ENCODE measurements around the gene SRSF5. TPM values are rescaled to one million over a fixed set of nuclear protein-coding genes. Genes with fewer than 3 reads are reported as not detected.

The SRSF5 gene
- total RNA-seq, 2 experiments from 2014 or later = 1,437 to 1,479 TPM

GRCh38 chr14:69818758-69819191 is 51.8 kb downstream of the SRSF5 start:
- POLR2A ChIA-PET = interaction anchor here (1.2 kb wide), 1 partner anchor 52 kb away, joined by 3 read pairs; no protein-coding TSS in a partner anchor
- H3K4me1 Mint-ChIP-seq (ENCODE audit: low read depth) = peaks cover 6% of the 10 kb centered on the region
- ATAC-seq (ENCODE audit: poor library complexity) = peak; percentile 77
- CTCF ChIA-PET = interaction anchor here (0.7 to 1.2 kb wide), 6 partner anchors 11 to 213 kb away, joined by 3 to 10 read pairs (median 3); no protein-coding TSS in a partner anchor
- Histone ChIP-seq H3K27me3 (ENCODE audit: control insufficient read depth in 1 of 2, insufficient read depth in 2 of 2, low read length in 2 of 2) (no peaks in the 10 kb centered on the region), H3K4me1 (ENCODE audit: insufficient read depth, low read length) (peaks cover 5% of the 10 kb centered on the region), H3K27ac (ENCODE audit: low read depth in 1 of 2, low read length in 2 of 2) (no peak overlapping the region), H3K9me3 (ENCODE audit: control insufficient read depth in 1 of 2, insufficient read depth in 1 of 2, low read length in 2 of 2) (no peaks in the 10 kb centered on the region), H3K36me3 (ENCODE audit: insufficient read depth, low read length) (no peaks in the 10 kb centered on the region), H3K4me3 (ENCODE audit: low read length) (no peak overlapping the region)
- H3K4me3 Mint-ChIP-seq = no peak overlapping the region
- H3K27me3 Mint-ChIP-seq = peaks cover 8% of the 10 kb centered on the region
- intact Hi-C loops (cut with DNase I, micrococcal nuclease) = loop anchor here (1.0 to 10.0 kb wide), 7 partner anchors 209 to 1154 kb away; no protein-coding TSS in a partner anchor
- no peaks in the 10 kb centered on the region for H3K36me3 Mint-ChIP-seq (ENCODE audit: low read depth)
- no peak overlapping the region for H3K27ac Mint-ChIP-seq
- no peaks in the 10 kb centered on the region for H3K9me3 Mint-ChIP-seq
- TF ChIP-seq, protein P1, sequence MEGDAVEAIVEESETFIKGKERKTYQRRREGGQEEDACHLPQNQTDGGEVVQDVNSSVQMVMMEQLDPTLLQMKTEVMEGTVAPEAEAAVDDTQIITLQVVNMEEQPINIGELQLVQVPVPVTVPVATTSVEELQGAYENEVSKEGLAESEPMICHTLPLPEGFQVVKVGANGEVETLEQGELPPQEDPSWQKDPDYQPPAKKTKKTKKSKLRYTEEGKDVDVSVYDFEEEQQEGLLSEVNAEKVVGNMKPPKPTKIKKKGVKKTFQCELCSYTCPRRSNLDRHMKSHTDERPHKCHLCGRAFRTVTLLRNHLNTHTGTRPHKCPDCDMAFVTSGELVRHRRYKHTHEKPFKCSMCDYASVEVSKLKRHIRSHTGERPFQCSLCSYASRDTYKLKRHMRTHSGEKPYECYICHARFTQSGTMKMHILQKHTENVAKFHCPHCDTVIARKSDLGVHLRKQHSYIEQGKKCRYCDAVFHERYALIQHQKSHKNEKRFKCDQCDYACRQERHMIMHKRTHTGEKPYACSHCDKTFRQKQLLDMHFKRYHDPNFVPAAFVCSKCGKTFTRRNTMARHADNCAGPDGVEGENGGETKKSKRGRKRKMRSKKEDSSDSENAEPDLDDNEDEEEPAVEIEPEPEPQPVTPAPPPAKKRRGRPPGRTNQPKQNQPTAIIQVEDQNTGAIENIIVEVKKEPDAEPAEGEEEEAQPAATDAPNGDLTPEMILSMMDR (IDR thresholded peaks at IDR 0.05) = peak; percentile 83
- peak in 13 of 14 experiments; percentile 11 to 81 (median 37) for DNase-seq

- no peak overlapping the region for H3K4me3 Mint-ChIP-seq
- TF ChIP-seq, protein P1 (IDR thresholded peaks at IDR 0.05) = no peak
- CTCF ChIA-PET = no interaction called here
- no peak overlapping the region for H3K27ac ChIP-seq (ENCODE audit: low read depth in 1 of 2, low read length in 2 of 2)
- H3K27ac Mint-ChIP-seq = no peak overlapping the region
- ATAC-seq (ENCODE audit: poor library complexity) = no peak
- intact Hi-C loops (cut with DNase I, micrococcal nuclease) = loop anchor here (1.0 to 10.0 kb wide), 6 partner anchors 209 to 1153 kb away; no protein-coding TSS in a partner anchor
- no peak for DNase-seq
- peaks cover 6% of the 10 kb centered on the region for H3K4me1 Mint-ChIP-seq (ENCODE audit: low read depth)
- no peaks in the 10 kb centered on the region for H3K36me3 ChIP-seq (ENCODE audit: insufficient read depth, low read length)
- POLR2A ChIA-PET = no interaction called here
- no peaks in the 10 kb centered on the region for H3K9me3 Mint-ChIP-seq
- H3K27me3 ChIP-seq (ENCODE audit: control insufficient read depth in 1 of 2, insufficient read depth in 2 of 2, low read length in 2 of 2) = no peaks in the 10 kb centered on the region
- no peaks in the 10 kb centered on the region for H3K36me3 Mint-ChIP-seq (ENCODE audit: low read depth)
- H3K4me1 ChIP-seq (ENCODE audit: insufficient read depth, low read length) = peaks cover 5% of the 10 kb centered on the region
- H3K27me3 Mint-ChIP-seq = peaks cover 6% of the 10 kb centered on the region
- H3K9me3 ChIP-seq (ENCODE audit: control insufficient read depth in 1 of 2, insufficient read depth in 1 of 2, low read length in 2 of 2) = no peaks in the 10 kb centered on the region
- no peak overlapping the region for H3K4me3 ChIP-seq (ENCODE audit: low read length)
Observed at GRCh38 chr14:69819607-69820006, 52.7 kb downstream of the SRSF5 start.

- ChIA-PET CTCF (no interaction called here), POLR2A (no interaction called here)
- Mint-ChIP-seq H3K36me3 (ENCODE audit: low read depth) (no peaks in the 10 kb centered on the region), H3K4me3 (no peak overlapping the region), H3K27ac (no peak overlapping the region), H3K27me3 (peaks cover 6% of the 10 kb centered on the region), H3K4me1 (ENCODE audit: low read depth) (peaks cover 6% of the 10 kb centered on the region), H3K9me3 (no peaks in the 10 kb centered on the region)
- intact Hi-C loops (cut with DNase I, micrococcal nuclease) = no loop called here
- H3K36me3 ChIP-seq (ENCODE audit: insufficient read depth, low read length) = no peaks in the 10 kb centered on the region
- no peak for ATAC-seq (ENCODE audit: poor library complexity)
- H3K4me3 ChIP-seq (ENCODE audit: low read length) = no peak overlapping the region
- no peak overlapping the region for H3K27ac ChIP-seq (ENCODE audit: low read depth in 1 of 2, low read length in 2 of 2)
- H3K4me1 ChIP-seq (ENCODE audit: insufficient read depth, low read length) = peaks cover 5% of the 10 kb centered on the region
- H3K9me3 ChIP-seq (ENCODE audit: control insufficient read depth in 1 of 2, insufficient read depth in 1 of 2, low read length in 2 of 2) = no peaks in the 10 kb centered on the region
- no peak for DNase-seq
- H3K27me3 ChIP-seq (ENCODE audit: control insufficient read depth in 1 of 2, insufficient read depth in 2 of 2, low read length in 2 of 2) = no peaks in the 10 kb centered on the region
- TF ChIP-seq, protein P1 (IDR thresholded peaks at IDR 0.05) = no peak
Observed at GRCh38 chr14:69820991-69821390, 54.0 kb downstream of the SRSF5 start.

Other genes starting within 250 kb of the SRSF5 start
- not detected for gene CCDC177, start 192.3 kb upstream of the SRSF5 start, total RNA-seq
- 10 to 100 TPM; 93.7 to 95.1 TPM for gene SUSD6, start 155.5 kb upstream of the SRSF5 start, total RNA-seq
- gene SLC10A1, start 30.1 kb downstream of the SRSF5 start, total RNA-seq = not detected
- not detected for gene SMOC1, start 112.3 kb downstream of the SRSF5 start, total RNA-seq